ENCODE measurements around the gene PSPH.
"Not testable (repeated sequence)": the region's sequence is repeated elsewhere in the genome, so short reads cannot be mapped to it uniquely, and the experiment has no call there.

Gene PSPH

GRCh38 chr7:56063882-56064625 lies 12.8 kb upstream of the PSPH start, which contains the start of gene SUMF2:
TSS of gene SUMF2 (plus strand) at chr7:56064286. CDS start at chr7:56064312, 26 bp downstream.
- peak; percentile 78 for FAIRE-seq
- DNase-seq (ENCODE audit: insufficient read length, low spot score) = peak; percentile 83

DNA sequence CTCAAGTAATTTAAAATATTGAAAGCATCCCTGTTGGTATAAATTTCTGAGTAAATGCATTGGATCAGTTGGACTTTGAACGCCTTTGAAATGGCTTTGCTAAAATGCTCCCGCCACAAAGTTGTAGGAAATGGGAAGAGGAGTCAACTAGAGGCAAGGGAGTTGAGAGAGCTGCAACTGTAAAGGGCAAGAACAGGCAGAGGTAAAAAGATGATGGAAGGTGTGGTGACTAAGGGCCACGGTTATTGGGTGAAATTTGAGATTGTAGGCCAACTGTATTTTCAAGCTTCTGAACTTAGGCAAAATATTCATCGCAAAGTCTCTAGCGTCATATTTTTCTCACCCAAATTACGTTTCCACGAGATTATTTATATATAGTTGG lies 12.2 kb upstream of the PSPH start:
- DNase-seq (ENCODE audit: insufficient read length, low spot score) (no peak), FAIRE-seq (no peak)

DNA sequence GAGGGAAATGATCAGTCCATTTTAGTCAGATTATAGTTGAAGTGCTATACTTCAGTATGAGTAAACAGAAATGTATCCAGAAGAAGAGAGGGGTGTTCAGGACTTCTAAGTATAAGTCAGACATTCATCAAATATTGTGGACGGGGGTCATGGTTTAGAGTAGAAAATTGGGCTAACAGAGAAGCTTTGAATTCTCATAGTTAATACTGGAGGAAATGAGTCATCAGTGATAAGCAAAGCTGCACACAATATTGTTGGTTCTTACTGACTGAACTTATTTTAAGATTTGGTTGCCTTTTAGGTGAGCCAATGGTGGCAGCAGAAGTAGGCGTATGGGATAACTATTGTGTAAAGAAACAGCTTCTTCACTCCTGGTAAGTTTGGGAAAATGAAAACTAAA lies 11.1 kb upstream of the PSPH start:
- DNase-seq (ENCODE audit: insufficient read length, low spot score) (no peak), FAIRE-seq (no peak)

- DNase-seq (ENCODE audit: insufficient read length, low spot score) (no peak), FAIRE-seq (no peak)
These were observed 2.7 kb upstream of the PSPH start for GRCh38 chr7:56053993-56054392.

GRCh38 chr7:56053379-56053778 lies 2.1 kb upstream of the PSPH start:
- FAIRE-seq (no peak), DNase-seq (ENCODE audit: insufficient read length, low spot score) (no peak)

DNA sequence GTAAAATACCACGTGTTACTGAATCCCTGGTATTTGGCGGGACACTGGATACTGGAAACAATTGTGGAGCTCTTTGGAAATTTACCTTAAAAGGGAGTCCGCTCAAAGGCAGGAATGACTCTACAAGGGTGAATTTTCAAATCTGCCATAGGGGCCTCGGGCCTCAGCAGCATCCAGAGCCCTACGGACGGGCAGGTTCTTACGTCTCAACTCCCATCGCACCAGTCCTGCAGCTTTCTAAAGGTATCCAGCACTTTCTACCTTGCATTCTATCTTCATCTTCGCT lies 248 bp downstream of the PSPH start:
- FAIRE-seq = no peak
- no peak for DNase-seq (ENCODE audit: insufficient read length, low spot score)

- FAIRE-seq; DNase-seq (ENCODE audit: insufficient read length, low spot score): not testable (repeated sequence)
These were observed 2.5 kb downstream of the PSPH start for GRCh38 chr7:56048763-56049162.

DNA sequence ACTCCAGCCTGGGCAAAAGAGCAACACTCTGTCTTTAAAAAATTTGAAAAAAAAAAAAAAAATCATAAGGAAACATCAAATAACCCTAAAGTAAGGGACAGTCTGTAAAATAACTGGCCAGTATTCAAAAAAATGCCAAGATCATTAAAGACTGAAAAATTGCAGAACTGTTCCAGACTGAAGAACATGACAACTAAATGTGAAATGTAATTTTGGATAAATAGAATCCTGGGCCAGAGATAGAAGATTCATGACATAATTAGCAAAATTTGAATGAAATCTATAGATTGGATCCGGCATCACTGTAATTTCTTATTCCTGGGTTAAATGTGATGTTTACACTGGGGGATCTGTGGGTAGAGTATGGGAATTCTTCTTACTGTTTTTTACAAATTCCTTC lies 3.0 kb downstream of the PSPH start:
- FAIRE-seq (no peak), DNase-seq (ENCODE audit: insufficient read length, low spot score) (no peak)

DNA sequence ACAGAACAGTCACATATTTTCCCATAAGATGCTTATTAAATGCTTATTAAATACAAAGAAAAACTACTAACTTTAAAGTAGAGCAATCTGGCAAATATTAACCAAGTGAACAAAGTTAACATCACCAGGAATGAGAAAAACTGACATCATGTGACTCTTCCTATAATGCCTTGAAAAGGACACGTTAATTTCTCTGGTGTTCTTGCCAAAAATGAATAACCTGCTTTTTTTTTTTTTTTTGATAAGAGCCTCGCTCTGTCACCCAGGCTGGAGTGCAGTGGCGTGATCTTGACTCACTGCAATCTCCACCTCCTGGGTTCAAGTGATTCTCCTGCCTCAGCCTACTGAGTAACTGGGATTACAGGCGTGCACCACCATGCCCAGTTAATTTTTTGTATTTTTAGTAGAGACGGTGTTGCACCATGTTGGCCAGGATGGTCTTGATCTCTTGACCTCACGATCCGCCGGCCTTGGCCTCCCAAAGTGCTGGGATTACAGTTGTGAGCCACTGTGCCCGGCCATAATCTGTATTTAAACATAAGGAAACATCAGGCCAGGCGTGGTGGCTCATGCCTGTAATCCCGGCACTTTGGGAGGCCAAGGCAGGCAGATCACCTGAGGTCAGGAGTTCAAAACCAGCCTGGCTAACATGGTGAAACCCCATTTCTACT lies 3.7 kb downstream of the PSPH start:
- FAIRE-seq; DNase-seq (ENCODE audit: insufficient read length, low spot score): not testable (repeated sequence)

DNA sequence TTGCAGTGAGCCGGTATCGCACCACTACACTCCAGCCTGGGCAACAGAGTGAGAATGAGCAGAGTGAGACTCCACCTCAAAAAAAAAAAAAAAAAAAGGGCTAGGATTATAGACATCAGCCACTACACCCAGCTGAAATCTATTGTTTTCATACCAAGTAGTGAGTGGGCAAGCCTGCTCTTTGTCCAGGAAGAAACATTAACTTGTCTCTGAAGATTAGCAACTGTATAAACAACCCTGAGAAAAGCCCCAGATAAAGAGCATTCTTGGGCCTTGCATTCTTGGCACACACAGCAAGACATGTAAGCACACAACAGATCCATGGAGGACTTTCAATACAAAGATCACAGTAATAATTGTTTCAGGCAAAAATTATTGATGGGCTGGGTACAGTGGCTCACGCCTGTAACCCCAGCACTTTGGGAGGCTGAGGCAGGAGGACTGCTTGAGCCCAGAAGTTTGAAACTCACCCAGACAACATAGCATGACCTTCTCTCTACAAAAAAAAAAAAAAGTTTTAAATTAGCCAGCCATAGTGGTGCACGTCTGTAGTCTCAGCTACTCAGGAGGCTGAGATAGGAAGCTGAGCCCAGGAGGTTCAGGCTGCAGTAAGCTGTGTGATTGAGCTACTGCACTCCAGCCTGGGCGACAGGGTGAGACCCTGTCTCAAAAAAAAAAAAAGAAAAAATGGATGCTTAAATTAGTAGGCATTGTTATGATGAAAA lies 4.4 kb downstream of the PSPH start:
- no peak for DNase-seq (ENCODE audit: insufficient read length, low spot score)
- FAIRE-seq = no peak

DNA sequence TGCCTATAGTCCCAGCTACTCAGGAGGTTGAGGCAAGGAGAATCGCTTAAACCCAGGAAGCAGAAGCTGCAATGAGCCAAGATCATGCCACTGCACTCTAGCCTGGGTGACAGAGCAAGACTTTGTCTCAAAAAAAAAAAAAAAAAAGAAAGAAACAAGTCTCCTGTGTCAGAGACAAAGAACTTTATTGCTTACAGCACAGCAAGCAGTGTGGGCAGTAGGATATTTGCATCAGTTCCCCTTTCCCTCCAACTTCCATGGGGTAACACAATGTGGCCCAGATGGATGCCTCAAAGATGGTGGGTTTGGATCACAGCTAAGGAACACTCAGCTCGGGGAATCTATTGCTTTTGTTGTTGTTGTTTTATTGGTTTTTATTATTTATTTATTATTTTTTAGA lies 5.5 kb downstream of the PSPH start:
- FAIRE-seq = not testable (repeated sequence)

GRCh38 chr7:56040730-56041129 lies 10.5 kb downstream of the PSPH start:
- FAIRE-seq = no peak
- no peak for DNase-seq (ENCODE audit: insufficient read length, low spot score)

More for the DNA sequence above, 5.5 kb downstream of the PSPH start:
- DNase-seq (ENCODE audit: insufficient read length, low spot score) = not testable (repeated sequence)

DNA sequence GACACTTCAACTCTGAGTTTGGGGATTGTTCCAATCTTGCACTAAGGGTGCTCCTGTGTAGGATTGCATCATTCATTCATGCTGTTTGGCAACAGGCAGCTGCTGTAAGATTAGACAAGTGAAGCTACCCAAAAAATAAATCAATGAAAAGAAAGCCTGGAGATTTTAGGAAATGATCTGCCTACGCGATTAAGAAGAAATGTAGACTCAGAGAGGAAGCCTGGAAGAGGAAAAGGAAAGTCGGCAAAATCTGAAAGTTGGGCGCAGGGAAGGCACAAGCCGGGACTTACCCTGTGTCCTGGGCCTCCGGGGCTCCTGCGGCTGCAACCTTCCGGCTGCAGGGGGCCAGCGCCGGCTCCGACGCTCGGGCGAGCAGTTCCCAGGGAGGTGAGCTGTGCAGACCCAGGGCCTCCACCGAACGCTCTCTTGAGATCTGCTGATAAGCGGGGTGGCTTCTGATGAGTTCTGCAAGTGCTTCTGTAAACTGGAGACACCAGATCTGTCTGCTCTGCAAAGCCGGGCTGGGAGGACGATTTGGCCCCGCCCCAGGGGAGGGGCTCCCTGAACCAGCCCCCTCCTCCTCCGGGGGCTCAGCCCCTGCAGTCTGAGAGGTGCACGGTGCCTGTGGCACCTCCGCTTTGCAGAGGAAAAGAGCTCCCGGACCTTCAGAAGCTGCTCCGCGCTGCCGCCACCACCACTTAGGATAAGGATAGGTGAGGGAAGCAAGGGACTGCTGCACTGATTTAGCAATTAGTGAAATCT lies 17.4 kb downstream of the PSPH start:
- DNase-seq (ENCODE audit: insufficient read length, low spot score) (peak; percentile 73), FAIRE-seq (peak; percentile 94)

- DNase-seq (ENCODE audit: insufficient read length, low spot score); FAIRE-seq: not testable (repeated sequence)
These were observed 18.7 kb downstream of the PSPH start for GRCh38 chr7:56032578-56032977.

DNA sequence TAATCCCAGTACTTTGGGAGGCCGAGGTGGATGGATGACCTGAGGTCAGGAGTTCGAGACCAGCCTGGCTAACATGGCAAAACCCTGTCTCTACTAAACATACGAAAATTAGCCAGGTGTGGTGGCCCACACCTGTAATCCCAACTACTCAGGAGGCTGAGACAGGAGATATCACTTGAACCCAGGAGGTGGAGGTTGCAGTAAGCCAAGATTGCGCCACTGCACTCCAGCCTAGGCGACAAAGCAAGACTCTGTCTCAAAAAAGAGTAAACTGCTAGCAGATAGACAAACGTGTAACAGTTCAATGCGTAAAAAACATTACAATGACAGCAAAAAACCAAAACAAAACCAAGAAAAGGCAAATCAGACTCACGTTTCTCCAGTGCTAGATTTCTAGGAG lies 19.7 kb downstream of the PSPH start:
- FAIRE-seq; DNase-seq (ENCODE audit: insufficient read length, low spot score): not testable (repeated sequence)

GRCh38 chr7:56030340-56030739 lies 20.9 kb downstream of the PSPH start:
- FAIRE-seq (no peak), DNase-seq (ENCODE audit: insufficient read length, low spot score) (no peak)

GRCh38 chr7:56028942-56029630 lies 22.2 kb downstream of the PSPH start:
- FAIRE-seq (no peak), DNase-seq (ENCODE audit: insufficient read length, low spot score) (no peak)

GRCh38 chr7:56026538-56026937 lies 24.7 kb downstream of the PSPH start:
- DNase-seq (ENCODE audit: insufficient read length, low spot score) (no peak), FAIRE-seq (no peak)

GRCh38 chr7:56023500-56023899 lies 27.7 kb downstream of the PSPH start:
- DNase-seq (ENCODE audit: insufficient read length, low spot score) (no peak), FAIRE-seq (no peak)

GRCh38 chr7:56019501-56019900 lies 31.7 kb downstream of the PSPH start:
- no peak for FAIRE-seq
- no peak for DNase-seq (ENCODE audit: insufficient read length, low spot score)
